ENCODE measurements around the gene GPC6.

Gene GPC6

DNA sequence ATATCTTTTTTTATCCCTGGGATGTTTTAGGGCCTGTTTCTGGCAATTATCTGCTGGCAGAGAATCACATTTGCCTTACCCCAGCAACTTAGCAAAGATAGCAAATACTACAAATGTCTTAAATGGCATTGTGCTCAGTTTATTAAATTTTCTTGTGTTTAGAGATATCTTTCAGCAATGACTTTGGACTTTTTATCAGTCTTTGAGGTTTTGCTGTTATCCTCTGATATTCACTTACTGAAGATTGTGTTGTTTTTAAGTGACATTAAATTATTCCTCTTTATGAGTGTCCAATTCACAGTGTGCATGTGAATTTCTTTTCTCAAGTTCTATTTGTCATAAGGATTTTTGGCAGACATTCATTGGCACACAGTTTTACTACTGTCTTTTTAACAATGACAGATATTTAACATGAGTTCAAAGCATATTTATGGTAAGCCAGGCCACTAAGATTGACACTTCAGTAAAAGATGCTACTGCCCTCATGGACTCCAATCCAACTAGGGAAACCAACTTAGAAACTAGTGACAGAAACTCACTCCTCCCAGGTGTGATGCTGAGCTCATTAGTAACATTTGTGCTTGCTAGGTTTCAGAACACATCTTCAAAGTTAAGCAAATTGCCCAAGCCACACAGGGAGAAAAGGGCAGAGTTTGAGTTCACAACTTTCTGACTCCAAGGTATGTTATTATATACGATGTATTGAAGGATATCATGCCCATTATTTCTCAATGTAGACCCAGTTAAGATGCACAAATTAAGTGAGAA, 481.9 kb downstream of the GPC6 start:
- no peak for DNase-seq

DNA sequence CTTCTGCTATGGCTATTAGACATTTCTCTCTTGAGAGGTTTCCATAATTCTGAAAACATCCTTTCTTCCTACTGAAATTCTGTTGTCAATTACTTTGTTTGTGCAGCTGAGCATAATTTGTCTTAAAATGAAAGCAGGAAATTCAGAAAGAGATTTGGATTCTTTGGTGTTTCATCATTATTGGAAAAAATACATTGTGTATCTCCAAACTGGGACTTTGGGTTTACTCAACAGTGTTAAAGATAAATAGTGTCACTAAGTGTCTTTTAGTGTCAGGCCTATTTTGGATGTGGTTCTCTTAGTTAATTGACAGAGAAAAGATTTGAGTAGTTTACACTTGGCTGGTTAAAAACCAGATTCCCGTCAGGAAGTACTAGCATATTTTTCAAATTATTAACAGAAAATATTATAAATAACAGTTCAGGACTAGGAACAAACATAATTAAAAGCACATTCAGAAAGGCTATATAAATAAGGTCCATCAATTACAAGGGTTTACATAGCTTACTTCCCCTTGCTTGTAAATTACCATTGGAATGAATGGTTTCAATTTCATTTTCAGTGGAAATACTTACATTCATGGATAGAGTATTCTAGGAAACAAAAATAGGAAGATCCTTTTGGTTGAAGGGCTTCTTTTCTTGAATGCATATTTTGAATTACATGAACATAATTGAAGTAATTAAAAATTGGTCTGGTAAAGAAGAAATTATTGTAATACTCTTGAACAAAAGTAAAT, 483.1 kb downstream of the GPC6 start:
- DNase-seq: no peak

DNA sequence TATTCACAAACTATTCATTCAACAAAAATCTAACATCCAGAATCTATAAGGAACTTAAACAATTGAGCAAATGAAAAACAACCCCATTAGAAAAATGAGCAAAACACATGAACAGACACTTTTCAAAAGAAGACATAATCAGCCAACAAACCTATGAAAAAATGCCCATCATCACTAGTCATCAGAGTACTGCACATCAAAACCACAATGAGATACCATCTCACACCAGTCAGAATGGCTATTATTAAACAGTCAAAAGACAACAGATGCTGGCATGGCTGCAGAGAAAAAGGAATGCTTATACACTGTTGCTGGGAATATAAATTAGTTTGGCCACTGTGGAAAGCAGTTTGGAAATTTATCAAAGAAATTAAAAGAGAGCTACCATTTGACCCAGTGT, 487.6 kb downstream of the GPC6 start:
- DNase-seq: no peak

DNA sequence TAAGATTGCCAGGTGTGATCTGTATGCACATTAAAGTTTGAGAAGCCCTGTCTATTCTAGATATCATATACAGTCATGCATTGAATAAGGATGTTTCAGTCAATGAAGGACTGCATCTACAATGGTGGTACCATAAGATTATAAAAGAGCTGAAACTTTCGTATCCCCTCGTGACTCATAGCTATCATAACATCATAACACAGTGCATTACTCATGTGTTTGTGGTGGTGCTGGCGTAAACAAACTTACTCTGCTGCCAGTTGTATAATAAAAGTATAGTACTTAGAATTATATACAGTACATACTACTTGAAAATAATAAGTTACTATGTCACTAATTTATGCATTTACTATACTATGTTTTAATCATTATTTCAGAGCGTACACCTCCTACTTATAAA, 489.3 kb downstream of the GPC6 start:
- DNase-seq: no peak

DNA sequence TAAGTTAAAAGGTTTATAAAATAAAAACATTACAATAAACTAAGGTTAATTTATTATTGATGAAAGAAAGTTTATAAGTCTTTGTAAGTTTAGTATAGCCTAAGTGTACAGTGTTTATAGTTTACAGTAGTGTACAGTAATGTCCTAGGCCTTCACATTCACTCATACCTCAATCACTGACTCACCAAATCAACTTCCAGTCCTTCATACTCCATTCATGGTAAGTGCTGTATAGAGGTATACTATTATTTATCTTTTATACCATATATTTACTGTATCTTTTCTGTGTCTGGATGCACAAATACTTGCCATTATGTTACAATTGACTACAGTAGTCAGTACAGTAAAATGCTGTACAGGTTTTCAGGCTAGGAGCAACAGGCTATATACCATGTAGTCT, 490.0 kb downstream of the GPC6 start:
- no peak for DNase-seq

DNA sequence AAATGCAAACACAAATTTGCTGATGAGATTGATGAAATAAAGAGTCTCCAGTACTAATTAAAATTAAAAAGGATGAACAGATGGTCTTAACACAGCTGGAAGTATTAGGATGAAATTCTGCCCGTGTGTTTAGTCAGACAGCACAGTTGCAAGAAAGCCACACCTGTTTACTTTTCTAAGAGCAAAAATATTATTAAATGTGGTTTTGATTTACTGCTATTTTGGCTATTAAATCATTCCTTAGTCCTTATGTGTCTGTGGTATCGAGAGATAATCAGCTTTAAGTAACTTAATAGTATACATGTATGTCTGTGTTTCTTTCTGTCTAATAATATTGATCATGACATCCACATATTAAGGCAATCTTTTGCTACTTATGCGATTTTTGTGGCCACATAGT, 494.9 kb downstream of the GPC6 start:
- DNase-seq: no peak

DNA sequence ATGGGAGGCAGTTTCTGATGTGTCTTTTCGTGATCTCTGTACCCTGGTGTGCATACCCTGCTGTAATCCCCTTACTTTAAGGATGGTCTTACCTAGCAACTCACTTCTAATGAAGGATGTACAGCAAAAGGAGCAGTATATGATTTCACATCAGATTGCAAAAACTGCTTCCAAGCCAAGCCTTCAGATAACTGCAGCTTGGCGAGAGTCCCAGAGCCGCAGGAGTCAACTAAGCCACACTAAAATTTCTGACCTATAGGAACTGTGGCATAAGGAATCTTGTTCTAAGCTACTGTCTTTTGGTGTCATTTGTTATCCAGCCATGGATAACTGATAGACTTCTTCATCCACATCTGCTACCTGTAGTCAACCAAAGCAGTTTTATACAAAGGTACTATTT, 496.7 kb downstream of the GPC6 start:
- no peak for DNase-seq

DNA sequence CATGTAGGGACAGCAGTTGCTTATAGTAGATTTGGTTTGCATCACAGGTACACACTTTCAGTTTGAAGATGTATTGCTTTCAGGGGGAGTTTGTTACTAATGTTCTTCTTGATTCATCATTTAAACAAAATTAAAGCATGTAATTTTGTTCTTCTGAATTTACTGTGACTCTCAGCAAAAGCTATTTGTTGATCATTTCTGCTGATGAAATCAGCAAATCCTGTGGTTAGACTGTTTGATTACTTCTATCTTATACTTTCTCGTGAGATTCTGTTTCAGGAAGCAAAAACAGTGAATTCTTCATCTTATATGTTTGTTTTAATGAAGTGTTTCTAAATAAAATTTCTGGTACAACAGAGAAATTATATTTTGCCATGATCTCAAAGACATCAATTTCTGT, 497.6 kb downstream of the GPC6 start:
- no peak for DNase-seq

DNA sequence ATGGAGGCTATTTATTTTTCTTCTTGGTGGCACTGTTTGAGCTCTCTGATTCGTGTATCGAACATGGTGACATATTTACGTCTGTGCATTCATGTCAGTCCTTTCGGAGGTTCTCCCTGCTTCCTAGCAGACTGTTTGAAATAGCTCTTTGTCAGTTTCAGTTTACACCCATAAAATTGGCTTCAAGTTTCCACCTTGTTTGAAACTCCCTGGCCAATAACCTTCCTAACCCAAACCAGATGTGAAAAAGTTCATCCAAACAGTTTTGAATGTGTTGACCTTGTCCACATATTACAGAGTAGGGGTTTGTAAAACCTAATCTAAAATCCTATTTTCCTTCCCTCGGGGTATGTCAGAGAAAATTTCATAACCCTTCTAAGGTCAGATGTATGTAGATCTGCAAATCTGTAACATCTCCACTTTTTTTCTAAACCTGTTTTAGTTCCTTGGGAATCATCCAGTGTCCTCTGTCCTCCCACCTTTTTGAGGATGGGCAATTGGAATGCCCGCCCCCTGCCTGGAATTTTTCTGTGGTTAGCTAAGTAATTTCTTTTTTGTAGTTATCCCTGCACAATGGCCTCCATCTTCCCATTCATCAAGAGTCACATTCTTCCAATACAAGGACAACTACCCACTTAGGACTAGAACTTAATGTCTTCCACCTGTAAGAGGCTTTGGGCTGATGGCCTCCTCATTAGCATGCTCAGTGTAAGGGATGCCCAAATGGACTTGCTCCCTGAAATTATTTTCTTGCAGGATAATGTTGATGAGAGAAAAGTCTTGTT, 499.8 kb downstream of the GPC6 start:
- no peak for DNase-seq

DNA sequence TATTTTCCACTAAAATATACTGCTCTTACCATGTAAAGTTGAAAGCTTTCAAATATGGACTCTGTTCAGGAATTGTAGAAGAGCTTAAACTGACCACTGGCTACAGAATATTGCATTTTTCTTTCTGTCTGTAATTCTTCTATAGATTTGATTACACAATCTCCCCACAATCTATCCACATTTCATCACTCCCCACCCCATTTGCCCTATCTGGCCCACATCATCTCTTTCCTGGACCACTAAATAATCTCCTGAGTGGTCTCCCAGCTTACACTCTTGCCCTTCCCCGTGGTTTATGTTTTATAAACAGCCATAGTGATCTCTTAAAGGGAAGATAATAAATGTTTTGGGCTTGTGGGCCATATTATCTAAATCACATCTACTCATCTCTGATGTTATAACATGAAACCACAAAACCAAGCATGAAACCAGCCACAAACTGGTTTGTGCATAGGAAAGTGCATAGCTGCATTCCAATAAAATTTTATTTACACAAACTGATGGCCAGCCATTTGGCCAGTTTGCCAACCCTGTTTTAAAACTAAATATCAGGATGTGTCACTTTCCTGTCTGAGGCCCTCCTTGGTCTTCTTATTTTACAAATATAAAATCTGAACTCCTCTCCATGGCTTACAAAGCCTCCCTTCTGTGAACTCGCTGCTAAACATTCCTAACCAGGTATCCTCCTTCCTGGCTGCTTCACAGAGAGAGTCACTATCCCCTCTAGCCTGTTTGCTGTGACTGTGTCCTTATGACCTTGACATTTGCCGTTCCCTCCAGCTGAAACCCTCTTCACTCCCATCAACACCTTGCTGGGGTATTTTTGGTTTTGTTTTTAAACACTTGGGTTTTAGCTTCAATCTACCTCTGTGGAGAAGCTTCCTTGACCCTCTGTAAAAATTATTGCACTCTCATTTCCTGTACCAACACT, 500.9 kb downstream of the GPC6 start:
- no peak for DNase-seq

DNA sequence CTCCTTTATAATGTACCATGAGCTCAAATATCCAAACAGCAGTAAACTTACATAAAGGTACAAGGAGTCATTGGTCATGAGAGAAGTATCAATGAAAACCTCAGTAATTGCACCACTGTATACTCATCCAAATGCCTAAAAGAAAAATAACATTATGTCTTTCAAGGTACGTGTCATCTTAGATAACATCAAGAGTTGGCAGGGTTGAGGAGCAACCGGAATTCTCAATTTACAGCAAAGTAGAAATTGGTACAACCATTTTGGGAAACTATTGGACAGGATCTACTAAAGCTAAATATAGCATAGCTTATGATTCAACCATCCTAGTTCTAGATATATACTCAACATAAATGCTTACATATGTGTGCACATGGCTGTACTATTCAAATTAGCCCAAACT, 502.8 kb downstream of the GPC6 start:
- no peak for DNase-seq

DNA sequence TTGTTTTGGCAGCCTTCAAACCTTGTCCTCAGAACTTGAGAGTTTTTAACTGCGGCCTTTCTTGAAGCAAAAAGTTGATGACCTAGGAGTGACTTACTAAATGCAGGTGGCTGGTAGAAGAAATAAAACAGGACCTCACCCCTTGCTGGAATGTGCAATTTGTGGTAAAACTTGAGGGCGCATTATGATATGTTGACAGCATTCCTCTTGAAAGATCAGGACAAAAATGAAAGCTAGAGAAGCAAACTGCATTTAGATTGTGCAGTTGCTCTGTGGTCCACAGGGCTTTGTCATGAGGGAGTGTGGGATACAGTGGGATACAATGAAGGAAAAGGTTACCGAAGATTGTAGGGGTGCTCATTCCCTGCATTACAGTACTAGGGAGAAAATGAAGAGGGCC, 504.2 kb downstream of the GPC6 start:
- no peak for DNase-seq

DNA sequence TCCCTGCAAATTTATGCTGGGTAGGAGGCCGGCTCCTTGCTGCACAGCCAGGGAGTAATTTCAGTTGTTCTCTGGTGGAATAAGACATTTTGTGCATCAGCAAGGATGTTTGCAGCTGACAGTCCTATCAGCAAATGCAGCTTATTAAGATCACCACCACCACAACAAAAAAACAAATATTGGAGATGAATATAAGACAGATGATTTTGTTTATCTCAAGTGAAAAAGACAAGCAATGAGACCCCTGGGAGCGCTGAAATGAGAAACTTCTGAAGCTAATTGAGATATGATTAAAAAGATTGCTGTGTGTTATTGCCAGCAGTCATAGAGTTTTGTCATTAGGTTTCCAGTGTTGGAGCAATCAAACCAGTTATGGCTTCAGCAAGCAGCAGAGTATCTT, 505.6 kb downstream of the GPC6 start:
- no peak for DNase-seq

DNA sequence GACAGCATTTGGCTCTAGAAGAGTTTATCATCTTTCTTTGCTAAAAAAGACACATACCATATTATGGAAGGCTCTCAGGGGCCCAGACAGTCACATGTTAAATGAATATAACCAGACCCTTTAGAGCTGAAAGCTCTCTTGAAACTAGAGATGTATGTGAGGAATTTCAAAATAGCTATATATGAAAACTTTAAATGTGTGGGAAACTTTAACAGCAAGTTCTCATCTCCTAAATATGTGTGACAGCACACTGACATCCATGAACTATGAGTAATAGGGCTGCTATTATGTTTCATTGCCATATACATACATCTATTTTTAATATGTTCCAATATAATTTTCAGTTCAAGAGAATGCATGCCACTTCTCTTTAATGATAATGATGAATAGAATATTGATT, 509.5 kb downstream of the GPC6 start:
- no peak for DNase-seq

DNA sequence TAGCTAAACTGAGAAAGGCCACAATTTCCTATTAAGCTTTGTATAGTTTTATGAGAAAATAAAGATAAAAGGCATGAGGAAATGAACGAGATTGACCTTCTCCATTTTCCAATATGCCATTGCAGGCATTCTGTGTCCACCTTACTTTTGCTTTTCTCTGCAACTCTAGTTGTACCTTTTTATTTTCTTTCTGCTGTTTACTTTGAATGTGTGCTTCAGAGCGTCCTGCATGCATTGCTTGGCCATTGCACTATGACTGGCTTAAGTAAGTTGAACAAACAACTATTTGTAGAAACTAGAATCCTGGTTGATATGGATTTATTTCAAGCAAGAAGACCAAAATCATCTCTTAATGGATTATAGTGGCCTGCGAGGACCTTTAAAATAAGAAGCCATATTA, 510.3 kb downstream of the GPC6 start:
- no peak for DNase-seq

DNA sequence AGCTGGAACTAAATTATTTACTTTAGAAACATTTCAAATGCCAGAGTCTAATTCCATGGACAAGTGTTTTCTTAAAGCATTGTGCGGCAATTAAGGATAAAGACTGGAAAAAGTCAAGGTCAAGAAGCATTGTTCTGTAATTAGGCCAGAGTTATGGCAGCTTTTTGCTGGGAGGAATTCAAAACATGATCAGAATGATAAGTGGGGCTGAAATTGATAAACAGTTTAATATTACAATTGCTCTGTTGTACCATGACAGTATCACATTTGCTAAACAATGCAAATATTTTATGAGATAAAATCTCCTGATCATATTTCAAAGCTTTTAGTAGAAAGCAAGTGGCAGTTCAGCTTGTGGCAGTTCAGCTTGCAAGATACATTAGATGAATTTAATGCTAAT, 513.7 kb downstream of the GPC6 start:
- no peak for DNase-seq

DNA sequence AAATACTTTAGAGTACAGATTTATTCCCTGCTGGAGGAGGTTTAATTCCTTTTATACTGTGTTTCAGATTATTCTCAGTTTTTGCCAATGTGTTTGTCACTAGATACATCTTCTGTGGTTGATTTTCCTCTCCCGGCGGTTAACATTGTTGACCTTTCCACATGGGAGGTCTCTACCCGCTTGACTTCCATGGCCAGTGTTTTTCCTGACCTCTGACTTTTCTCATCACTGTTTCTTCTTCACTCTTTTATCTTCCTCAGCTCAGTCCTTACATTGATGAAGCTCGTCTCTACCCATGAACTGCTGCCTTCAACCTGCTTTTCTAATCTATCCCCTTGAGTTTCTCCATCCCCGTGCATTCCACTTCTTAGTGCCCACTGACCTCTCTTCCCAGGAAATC, 517.4 kb downstream of the GPC6 start:
- no peak for DNase-seq

DNA sequence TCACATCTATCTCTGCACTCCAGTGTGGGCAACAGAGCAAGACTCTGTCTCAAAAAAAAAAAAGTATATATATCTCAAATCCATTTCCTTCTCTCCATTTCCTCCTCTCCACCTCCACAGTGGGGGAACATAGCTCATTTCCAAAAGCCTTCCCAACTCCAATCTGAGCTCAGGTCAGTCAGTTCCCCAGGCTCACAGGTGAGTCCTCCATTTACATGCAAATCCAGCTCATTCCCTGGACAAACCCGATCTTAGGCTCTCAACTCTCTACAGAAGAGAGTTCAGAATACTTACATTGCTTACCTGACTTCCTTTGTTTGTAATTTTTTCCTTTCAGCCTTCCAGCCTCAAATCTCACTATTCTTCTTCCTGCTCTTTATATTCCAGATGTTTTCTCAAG, 518.3 kb downstream of the GPC6 start:
- DNase-seq: no peak

DNA sequence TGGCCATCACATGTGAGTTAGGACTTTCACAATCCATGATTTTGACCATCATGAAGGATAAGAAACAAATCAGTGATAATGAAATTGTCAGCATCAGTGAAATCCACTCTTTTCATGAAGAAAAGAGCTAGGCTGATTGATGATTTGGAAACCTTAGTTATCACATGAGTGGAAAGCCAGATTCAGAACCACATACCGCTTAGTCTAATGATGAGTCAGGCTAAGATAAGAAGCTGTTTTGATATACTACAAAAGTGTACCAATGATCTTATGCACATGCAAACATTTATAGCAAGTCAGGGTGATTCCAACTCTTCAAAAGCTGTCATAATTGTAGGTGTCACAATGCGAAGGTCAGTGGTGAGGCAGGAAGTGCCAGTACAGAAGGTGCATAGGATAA, 519.3 kb downstream of the GPC6 start:
- no peak for DNase-seq

DNA sequence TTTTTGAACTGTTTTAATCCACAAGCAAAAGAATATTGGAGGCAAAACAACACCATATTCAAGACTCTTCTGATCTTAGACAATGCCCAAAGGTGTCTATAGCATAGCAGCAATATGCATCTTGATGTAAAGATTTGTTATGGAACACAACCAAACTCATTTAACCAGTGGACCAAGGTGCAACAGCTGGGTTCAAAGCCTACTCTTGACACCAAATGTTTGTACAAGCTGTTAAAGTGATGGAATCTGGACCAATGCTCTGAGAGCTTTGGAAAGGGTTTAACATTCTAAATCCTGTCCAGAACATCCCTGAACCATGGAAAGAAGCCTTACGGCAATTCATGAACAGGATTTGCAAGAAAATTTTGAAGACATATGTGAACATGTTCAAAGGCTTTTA, 520.0 kb downstream of the GPC6 start:
- DNase-seq: no peak

DNA sequence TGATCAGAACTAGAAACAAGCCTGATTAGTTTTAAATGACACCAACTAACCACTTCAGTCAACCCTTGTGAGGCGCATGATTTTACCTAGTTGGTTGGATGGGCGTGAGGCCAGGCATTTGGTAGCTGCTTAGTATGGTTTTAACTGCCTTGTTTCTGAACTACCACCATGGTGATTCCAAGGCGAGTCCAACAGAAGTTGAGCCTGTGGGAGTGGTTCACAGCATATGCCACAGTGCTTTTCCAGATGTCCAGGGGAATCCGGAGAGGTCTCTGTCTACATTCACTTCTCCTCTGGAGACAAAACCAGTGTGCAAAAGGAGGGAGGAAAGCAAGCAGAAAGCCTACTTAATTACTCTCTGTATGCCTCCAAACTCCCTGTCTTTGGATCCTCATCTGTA, 524.1 kb downstream of the GPC6 start:
- DNase-seq: no peak

DNA sequence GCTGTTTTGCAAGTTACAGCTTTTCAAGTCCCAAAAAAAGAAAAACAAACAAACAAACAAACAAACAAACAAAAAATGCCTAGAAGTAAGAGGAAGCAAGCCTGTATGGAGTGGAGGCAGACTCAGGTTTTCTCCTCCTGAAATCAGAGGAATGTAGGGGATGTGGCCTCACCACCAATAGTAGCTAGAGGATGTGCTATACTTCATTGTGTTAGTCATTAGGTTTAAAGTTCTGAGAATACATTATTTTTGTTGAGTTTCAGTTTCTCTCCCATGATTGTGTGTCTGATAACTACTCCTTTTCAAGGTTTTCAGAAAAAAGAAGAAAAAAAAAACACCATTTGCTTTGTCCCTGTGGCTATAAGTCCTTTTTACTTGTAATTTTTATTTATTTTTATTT, 524.5 kb downstream of the GPC6 start:
- DNase-seq: no peak

DNA sequence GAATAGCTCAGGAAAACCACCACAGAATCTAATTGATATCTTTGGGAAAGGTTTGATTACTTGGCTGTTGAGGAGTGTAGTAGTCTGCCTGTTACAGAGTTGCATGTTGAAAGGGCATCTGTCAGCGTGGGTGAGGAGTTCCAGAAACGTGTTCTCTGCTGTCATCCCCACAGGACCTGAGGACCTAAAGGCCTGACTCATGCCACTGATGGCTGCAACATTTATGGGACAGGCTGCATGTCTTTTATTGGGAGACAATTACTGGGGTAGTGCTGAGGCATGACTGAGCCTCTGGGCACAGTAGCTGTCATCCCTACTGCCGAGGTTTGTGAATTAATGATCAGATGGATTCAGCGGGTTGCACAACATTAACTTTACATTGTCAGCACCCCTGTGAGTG, 525.9 kb downstream of the GPC6 start:
- DNase-seq: no peak

All from inflammatory macrophage treated with lipopolysaccharide for 4 hours (primary cell).